Measurements from ENCODE around the gene SLC6A8.

Gene SLC6A8

GRCh38 chrX:153687121-153688039 is at the start of gene SLC6A8:
SLC6A8 (plus strand) TSS chrX:153687926; CDS start chrX:153688575, 649 bp downstream.
- DNase-seq = no peak

- no peak for DNase-seq
These were observed 49.7 kb upstream of the SLC6A8 start for GRCh38 chrX:153638041-153638371.

- DNase-seq = no peak
These were observed 49.1 kb upstream of the SLC6A8 start for GRCh38 chrX:153638436-153639176.

GRCh38 chrX:153639177-153640044 is 48.3 kb upstream of the SLC6A8 start:
- no peak for DNase-seq

- DNase-seq = no peak
These were observed 47.6 kb upstream of the SLC6A8 start for GRCh38 chrX:153640045-153640686.

- DNase-seq = no peak
These were observed 46.8 kb upstream of the SLC6A8 start for GRCh38 chrX:153640736-153641575.

GRCh38 chrX:153641627-153642026 is 46.1 kb upstream of the SLC6A8 start:
- DNase-seq = no peak

- DNase-seq = no peak
These were observed 45.6 kb upstream of the SLC6A8 start for GRCh38 chrX:153642051-153642654.

- DNase-seq = no peak
These were observed 44.9 kb upstream of the SLC6A8 start for GRCh38 chrX:153642655-153643430.

- no peak for DNase-seq
These were observed 44.0 kb upstream of the SLC6A8 start for GRCh38 chrX:153643431-153644351.

- DNase-seq = no peak
These were observed 43.2 kb upstream of the SLC6A8 start for GRCh38 chrX:153644356-153645125.

GRCh38 chrX:153645151-153645550 is 42.6 kb upstream of the SLC6A8 start:
- no peak for DNase-seq

GRCh38 chrX:153645921-153646488 is 41.7 kb upstream of the SLC6A8 start:
- no peak for DNase-seq

GRCh38 chrX:153646620-153647373 is 40.9 kb upstream of the SLC6A8 start, which contains the start of gene DUSP9:
DUSP9 (plus strand) TSS chrX:153647203; CDS start chrX:153647954, 751 bp downstream.
- DNase-seq = no peak

- DNase-seq = no peak
These were observed 40.0 kb upstream of the SLC6A8 start for GRCh38 chrX:153647461-153648357.

All from kidney glomerular epithelial cell (primary cell).